ENCODE data around the gene ELOB.

The ELOB gene

DNA sequence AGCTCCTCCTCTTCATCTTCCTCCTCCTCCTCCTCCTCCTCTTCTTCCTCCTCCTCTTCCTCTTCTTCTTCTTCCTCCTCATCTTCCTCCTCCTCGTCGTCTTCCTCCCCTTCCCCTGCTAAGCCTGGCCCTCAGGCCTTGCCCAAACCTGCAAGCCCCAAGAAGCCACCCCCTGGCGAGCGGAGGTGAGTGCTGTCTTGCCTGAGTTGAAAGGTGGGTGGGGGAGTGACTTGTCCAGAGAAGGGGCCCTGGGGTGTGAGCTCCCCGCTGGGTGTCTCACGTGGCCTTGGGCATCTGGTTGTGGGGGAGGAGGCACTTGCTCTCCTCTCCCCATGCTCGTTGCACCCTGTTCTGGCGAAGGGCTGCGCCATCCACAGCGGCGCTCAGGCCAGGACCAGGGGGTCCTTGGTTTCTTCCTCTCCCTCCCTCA, 8.0 kb downstream of the ELOB start:
- no peak for DNase-seq (ENCODE audit: low spot score)

DNA sequence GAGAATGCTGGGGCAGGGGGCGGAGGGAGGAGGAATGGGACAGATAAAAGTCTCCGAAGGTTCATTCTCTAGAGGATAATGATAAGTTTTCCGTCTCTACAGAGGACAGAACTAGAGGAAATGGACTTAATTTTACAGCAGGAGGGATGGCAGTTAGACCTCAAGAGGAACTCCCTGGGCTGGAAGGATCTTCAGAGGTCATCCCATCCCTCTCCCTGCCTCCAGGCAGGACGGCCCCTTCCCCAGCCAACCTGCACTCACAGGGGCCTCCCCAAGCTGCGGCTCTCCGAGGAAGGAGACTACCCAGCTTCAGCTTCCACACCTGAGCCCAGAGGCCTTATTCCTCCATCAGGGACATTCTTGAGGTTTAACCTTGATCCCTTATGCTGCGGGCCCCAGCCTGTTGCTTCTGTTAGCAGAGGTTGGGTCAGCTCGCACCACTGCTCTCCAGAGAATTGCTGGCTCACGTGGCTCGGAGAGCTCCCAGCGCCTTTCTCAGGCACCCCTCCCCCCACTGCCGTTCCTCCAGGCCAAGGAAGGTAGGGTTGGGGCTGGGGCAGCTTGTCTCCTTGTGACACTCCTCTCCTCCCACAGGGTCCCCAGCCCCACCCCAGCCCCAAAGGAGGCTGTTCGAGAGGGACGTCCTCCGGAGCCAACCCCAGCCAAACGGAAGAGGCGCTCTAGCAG, 8.5 kb downstream of the ELOB start:
- DNase-seq (ENCODE audit: low spot score): no peak

DNA sequence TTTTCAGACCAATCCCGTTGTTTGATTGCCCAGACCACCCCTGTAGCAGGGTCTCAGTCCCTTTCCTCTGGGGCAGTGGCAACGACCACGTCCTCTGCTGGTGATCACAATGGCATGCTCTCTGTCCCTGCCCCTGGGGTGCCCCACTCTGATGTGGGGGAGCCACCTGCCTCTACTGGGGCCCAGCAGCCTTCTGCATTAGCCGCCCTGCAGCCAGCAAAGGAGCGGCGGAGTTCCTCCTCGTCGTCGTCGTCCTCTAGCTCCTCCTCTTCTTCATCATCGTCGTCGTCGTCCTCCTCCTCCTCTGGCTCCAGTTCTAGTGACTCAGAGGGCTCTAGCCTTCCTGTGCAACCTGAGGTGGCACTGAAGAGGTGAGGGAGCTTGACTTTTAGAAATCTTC, 9.2 kb downstream of the ELOB start:
- no peak for DNase-seq (ENCODE audit: low spot score)

DNA sequence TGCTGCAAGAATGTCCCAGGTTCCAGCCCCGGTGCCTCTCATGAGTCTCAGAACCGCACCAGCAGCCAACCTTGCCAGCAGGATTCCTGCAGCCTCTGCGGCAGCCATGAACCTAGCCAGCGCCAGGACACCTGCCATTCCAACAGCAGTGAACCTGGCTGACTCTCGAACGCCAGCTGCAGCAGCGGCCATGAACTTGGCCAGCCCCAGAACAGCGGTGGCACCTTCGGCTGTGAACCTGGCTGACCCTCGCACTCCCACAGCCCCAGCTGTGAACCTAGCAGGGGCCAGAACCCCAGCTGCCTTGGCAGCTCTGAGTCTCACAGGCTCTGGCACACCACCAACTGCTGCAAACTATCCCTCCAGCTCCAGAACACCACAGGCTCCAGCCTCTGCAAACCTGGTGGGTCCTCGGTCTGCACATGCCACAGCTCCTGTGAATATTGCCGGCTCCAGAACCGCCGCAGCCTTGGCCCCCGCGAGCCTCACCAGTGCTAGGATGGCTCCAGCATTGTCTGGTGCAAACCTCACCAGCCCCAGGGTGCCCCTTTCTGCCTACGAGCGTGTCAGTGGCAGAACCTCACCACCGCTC, 9.8 kb downstream of the ELOB start:
- DNase-seq (ENCODE audit: low spot score): no peak

DNA sequence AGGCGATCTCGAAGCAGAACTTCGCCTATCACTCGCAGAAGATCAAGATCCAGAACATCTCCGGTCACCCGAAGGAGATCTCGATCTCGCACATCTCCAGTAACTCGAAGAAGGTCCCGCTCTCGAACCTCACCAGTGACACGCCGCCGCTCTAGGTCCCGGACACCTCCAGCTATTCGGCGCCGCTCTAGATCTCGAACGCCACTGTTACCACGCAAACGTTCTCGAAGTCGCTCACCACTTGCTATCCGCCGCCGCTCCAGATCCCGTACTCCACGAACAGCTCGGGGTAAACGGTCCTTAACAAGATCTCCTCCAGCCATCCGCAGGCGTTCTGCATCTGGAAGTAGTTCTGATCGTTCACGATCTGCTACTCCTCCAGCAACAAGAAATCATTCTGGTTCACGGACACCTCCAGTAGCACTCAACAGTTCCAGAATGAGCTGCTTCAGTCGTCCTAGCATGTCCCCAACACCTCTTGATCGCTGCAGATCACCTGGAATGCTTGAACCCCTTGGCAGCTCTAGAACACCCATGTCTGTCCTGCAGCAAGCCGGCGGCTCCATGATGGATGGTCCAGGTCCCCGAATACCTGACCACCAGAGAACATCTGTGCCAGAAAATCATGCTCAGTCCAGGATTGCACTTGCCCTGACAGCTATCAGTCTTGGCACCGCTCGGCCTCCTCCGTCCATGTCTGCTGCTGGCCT, 10.5 kb downstream of the ELOB start:
- no peak for DNase-seq (ENCODE audit: low spot score)

DNA sequence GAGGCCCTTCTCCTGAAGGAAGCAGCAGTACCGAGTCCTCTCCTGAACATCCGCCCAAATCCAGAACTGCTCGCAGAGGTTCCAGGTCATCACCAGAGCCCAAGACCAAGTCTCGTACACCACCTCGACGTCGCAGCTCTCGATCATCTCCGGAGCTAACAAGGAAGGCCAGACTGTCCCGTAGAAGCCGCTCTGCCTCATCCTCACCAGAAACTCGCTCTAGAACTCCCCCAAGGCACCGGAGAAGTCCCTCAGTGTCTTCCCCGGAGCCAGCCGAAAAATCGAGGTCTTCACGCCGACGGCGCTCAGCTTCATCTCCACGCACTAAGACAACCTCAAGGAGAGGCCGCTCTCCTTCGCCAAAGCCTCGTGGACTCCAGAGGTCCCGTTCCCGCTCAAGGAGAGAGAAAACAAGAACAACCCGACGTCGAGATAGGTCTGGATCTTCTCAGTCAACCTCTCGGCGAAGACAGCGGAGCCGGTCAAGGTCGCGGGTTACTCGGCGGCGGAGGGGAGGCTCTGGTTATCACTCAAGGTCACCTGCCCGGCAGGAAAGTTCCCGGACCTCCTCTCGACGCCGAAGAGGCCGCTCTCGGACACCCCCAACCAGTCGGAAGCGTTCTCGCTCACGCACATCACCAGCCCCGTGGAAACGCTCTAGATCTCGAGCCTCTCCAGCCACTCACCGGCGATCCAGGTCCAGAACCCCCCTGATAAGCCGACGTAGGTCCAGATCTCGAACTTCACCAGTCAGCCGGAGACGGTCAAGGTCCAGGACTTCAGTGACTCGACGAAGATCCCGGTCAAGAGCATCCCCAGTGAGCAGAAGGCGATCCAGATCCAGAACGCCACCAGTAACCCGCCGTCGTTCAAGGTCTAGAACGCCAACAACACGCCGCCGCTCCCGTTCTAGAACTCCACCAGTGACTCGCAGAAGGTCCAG, 11.3 kb downstream of the ELOB start:
- DNase-seq (ENCODE audit: low spot score): no peak

DNA sequence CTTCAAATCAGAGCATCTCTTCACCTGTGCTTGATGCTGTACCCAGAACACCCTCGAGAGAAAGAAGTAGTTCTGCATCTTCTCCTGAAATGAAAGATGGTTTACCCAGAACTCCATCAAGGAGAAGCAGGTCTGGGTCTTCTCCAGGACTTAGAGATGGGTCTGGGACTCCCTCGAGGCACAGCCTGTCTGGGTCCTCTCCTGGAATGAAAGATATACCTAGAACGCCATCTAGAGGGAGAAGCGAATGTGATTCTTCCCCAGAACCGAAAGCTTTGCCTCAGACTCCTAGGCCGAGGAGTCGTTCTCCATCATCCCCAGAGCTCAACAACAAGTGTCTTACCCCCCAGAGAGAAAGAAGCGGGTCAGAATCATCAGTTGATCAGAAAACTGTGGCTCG, 12.4 kb downstream of the ELOB start:
- no peak for DNase-seq (ENCODE audit: low spot score)

DNA sequence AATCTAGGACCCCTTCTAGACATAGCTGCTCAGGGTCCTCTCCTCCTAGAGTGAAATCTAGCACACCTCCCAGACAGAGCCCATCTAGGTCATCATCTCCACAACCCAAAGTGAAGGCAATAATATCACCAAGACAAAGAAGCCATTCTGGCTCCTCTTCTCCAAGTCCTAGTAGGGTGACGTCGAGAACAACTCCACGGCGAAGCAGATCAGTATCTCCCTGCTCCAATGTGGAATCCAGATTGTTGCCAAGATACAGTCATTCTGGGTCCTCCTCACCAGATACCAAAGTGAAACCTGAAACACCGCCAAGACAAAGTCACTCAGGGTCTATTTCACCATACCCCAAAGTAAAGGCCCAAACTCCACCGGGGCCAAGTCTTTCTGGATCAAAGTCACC, 13.9 kb downstream of the ELOB start:
- DNase-seq (ENCODE audit: low spot score): no peak

DNA sequence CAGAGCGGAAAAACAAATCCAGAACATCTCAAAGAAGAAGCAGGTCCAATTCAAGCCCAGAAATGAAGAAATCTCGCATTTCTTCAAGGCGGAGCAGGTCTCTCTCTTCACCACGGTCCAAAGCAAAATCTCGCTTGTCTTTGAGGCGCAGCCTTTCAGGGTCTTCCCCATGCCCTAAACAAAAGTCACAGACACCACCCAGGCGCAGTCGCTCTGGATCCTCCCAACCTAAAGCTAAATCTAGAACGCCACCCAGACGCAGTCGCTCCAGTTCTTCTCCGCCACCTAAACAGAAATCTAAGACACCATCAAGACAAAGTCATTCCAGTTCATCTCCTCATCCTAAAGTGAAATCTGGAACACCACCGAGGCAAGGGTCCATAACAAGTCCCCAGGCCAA, 14.4 kb downstream of the ELOB start:
- DNase-seq (ENCODE audit: low spot score): no peak

DNA sequence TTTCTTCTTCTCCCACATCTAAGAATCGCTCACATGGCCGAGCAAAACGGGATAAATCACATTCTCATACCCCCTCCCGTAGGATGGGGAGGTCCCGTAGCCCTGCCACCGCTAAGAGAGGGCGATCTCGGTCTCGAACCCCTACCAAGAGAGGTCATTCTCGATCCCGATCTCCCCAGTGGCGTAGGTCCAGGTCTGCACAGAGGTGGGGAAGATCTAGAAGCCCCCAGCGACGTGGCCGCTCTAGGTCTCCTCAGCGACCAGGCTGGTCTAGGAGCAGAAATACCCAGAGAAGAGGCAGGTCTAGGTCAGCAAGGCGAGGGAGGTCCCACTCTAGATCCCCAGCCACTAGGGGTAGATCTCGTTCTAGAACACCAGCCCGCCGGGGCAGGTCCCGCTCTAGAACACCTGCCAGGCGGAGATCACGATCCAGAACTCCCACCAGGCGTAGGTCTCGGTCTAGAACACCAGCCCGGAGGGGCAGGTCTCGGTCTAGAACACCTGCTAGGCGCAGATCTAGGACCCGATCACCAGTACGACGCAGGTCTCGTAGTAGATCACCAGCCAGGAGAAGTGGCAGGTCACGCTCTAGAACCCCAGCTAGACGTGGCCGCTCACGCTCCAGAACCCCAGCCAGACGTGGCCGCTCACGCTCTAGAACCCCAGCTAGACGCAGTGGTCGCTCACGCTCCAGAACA, 15.0 kb downstream of the ELOB start:
- no peak for DNase-seq (ENCODE audit: low spot score)

DNA sequence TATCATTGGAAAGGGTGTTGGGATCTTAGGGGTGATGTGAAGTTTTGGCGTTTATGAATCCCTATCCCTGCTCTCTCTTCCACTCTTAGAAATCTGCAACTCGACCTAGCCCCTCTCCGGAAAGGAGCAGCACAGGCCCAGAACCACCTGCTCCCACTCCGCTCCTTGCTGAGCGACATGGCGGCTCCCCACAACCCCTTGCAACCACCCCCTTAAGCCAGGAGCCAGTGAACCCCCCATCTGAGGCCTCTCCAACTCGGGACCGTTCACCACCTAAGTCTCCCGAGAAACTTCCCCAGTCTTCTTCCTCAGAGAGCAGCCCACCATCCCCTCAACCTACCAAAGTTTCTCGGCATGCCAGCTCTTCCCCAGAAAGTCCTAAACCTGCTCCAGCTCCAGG, 15.6 kb downstream of the ELOB start:
- no peak for DNase-seq (ENCODE audit: low spot score)

DNA sequence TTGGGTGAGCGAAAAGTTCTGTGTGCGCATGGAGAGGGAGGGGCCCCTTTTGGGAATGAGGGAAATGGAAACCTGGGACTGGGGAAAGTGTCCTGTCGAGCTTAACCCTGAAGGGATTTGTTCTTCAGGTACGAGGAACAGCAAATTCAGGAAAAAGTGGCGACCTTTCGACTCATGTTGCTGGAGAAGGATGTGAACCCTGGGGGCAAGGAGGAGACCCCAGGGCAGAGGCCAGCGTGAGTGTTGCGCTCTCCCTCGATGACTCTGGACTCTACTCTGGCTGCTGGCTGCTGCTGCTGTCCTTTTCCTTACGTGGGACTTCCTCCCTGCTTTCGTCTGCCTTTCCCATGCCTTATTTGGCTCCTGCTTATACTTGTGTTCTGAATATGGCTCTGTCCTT, 19.7 kb downstream of the ELOB start:
- no peak for DNase-seq (ENCODE audit: low spot score)

DNA sequence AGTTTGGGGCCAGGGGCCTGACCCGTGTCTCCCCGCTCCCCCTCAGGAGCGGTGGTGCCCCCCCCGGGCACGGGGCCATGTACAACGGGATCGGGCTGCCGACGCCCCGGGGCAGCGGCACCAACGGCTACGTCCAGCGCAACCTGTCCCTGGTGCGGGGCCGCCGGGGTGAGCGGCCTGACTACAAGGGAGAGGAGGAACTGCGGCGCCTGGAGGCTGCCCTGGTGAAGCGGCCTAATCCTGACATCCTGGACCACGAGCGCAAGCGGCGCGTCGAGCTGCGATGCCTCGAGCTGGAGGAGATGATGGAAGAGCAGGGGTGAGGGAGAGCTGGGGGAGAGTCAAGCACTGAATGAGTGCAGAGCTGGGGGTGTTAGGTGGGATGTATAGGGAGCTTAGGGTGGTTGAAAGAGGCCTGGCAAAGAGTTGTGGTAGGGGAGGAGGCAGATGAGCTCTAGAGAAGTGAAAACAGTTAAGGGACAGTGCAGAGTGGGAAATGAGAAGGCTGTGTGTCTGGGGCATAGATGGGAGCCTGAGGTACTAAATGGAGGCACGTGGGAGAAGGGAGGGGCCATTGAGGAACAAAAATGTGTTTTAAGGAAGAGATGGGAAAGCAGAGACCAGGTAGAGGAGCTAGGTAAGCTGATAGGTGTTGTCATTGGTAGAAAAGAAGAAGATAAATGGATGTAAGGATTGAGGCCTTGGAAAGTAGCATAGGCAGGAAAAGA, 20.6 kb downstream of the ELOB start:
- no peak for DNase-seq (ENCODE audit: low spot score)

DNA sequence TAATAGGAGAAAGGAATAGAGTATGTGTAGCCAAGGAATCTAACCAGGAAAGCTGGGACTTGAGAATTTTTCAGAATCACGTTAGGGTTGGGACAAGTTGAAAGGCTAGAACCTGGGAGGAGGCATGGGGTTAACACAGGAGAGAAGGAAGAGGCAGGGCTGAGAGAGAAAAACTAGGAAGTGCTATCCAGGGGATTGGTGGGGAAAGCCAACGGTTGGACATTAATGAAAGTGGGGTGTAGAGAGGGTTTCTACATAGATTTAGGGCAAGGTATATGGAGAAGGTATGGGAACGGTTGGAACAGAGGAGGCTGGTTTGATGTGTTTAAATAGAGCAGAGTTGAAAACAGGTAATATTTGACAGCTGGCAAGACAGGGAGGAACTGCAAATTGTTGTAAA, 21.9 kb downstream of the ELOB start:
- no peak for DNase-seq (ENCODE audit: low spot score)

DNA sequence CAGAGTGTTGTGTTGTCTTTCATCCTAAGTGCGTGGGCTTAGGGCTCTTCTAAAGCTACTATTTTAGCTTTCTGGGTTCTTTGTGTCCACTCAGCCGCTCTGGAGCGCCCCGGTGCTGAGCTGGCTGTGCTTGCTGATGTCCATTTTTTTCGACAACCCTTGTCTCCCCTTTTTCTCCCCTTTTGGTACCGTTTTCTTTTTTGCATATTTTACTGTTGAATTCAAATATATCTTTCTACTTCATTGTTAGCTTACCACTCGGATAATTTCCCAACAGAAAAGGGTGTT, 23.4 kb downstream of the ELOB start:
- DNase-seq (ENCODE audit: low spot score): no peak

DNA sequence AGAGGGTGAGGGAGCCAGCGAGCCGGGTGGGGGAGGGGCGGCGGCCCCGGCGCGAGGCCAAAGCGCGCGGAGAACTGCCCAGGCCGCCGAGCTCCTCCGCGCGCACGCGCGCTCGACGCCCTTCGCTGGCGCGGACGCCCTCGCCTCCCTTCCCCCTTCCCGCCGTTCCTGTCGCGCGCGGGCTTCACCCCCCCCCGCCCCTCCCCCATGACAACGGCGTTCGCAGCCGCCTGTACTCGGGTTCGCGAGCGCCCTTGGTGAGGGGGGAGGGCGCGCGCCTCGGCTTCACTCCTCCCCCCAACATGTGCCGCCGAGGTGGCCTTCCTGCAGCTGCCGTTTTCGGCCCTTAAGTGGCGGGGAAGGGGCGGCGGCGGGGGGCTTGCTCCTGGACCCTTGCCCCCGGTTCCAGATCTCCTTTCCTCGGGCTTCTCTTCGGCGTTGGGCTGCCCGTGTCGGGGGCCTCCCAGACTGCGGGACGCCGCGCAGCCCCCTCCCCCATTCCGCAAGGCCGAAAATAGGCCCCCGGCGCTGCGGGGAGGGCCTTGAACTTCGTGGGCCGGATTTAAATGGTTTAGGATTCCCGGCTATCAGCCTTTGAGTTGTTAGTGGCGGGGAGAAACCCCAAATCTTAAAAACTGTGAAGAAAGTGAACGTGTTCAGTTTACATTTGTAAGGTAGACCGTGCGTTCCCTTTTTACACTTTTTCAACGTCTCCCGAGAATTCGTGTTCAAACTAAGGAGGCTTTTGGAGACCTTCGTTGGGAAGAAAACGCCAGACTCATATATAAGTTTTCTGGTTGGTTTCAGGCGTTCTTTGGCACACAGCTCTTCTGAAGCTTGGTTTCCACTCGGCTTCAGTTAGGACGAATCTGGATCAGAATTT, 24.0 kb downstream of the ELOB start:
- DNase-seq (ENCODE audit: low spot score): peak; percentile 82

DNA sequence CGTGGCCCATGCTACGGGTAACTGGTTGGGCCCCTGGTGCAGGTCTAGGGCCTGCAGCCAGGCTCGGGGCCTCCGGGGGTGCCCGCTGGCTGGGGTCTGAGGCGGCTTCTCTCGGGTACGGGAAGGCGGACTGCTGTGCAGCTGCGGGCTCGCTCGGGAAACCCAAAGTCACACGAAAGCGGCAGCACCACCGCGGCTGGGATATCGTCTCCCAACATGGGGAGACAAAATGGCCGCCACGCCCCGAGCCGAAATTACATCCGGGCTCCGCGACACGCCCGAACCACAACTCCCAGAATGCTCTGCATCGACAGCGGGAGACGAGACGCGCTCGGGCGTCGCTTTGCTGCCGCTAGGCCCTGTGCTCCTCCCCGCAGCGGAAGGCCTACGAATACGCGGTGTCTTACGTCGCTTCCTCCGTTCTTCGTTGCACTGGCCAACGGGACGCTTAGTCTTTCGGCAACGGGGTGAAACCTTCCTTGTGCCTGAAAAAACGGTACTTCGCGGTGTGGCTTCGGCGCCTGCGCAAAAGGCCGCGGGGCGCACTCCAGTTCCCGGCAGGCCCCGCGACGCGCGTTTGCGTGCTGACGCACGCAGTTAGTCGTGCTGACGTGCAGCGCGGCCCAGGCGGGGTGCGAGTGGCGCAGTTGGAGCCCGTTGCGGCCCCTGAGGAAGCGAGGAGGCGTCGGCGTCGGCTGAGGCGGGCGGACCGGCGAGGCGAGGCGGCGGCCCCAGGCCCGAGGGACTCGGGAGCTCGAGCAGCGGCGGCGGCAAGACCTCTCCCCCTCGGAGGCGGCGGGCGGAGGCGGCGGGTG, 24.8 kb downstream of the ELOB start, which contains the start of gene SRRM2:
Gene SRRM2, plus strand, starts transcription at position 604 of the 815 bp plus-strand sequence. CDS start 3,727 bp downstream, outside the sequence.
- DNase-seq (ENCODE audit: low spot score): peak; percentile 98

DNA sequence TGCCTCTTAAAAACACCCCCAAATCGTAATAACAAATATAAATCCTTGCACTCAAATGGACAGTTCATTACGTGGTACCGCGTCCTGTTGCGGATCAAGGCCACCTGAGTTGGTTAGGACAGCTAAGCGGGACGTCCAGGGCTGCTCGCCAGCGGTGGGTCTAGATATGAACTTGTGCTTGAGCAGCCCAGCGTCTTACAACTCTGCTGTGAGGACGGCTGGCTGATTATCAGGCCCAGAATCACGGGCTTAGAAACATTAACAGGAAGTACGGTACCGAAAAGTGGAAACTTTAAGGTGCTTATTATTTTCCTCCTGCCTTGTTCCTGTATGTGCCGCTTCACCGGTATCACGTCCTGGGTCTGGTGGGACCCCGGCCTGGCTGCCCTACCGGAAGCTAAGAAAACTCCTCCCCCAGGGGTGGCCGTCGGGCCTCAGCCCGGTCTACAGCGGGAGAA, 25.5 kb downstream of the ELOB start:
- DNase-seq (ENCODE audit: low spot score): peak; percentile 93

DNA sequence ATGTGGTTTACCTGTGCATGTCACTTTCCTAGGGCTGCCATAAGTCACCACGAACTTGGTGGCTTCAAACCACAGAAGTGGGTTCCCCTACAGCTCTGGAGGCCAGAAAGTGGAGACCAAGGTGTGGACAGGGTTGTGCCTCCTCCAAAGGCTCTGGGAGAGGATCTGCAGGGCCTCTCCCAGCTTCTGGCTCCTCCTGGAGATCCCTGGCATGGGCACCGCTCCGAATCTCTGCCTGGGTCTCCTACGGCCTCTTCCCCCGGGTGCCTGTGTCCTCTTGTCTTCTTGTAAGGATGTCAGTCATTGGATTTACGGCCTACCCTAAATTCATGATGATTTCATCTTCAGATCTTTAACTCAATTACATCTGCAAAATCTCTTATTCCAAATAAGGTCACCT, 27.1 kb downstream of the ELOB start:
- no peak for DNase-seq (ENCODE audit: low spot score)

Measured in SK-N-DZ (cell line).